ENCODE measurements around the gene CACNB1.

The CACNB1 gene

GRCh38 chr17:39200957-39201510, 3.6 kb upstream of the CACNB1 start:
- no peak for DNase-seq (ENCODE audit: low read depth in 2 of 2)

- peak; percentile 51 to 57 for DNase-seq (ENCODE audit: low read depth in 2 of 2)
These were observed 2.8 kb upstream of the CACNB1 start, which contains the start of gene RPL19 for GRCh38 chr17:39200070-39200879. TSS of gene RPL19 (plus strand) at chr17:39200283. CDS start at chr17:39200345, 62 bp downstream.

GRCh38 chr17:39199820-39200069, 2.3 kb upstream of the CACNB1 start:
- DNase-seq (ENCODE audit: low read depth in 2 of 2), result peak; percentile 67 to 72

- DNase-seq (ENCODE audit: low read depth in 2 of 2), result no peak
These were observed 707 bp upstream of the CACNB1 start for GRCh38 chr17:39198186-39198566.

GRCh38 chr17:39196808-39197291, 619 bp downstream of the CACNB1 start:
- no peak for DNase-seq (ENCODE audit: low read depth in 2 of 2)

- no peak for DNase-seq (ENCODE audit: low read depth in 2 of 2)
These were observed 1.1 kb downstream of the CACNB1 start for GRCh38 chr17:39196241-39196807.

GRCh38 chr17:39195568-39196160, 1.8 kb downstream of the CACNB1 start:
- DNase-seq (ENCODE audit: low read depth in 2 of 2), result no peak

- no peak for DNase-seq (ENCODE audit: low read depth in 2 of 2)
These were observed 2.4 kb downstream of the CACNB1 start for GRCh38 chr17:39194985-39195524.

GRCh38 chr17:39194089-39194984, 3.1 kb downstream of the CACNB1 start:
- no peak for DNase-seq (ENCODE audit: low read depth in 2 of 2)

GRCh38 chr17:39193346-39193745, 4.1 kb downstream of the CACNB1 start:
- DNase-seq (ENCODE audit: low read depth in 2 of 2), result no peak

- DNase-seq (ENCODE audit: low read depth in 2 of 2), result no peak
These were observed 4.6 kb downstream of the CACNB1 start for GRCh38 chr17:39192901-39193300.

- no peak for DNase-seq (ENCODE audit: low read depth in 2 of 2)
These were observed 5.5 kb downstream of the CACNB1 start for GRCh38 chr17:39191750-39192510.

- no peak for DNase-seq (ENCODE audit: low read depth in 2 of 2)
These were observed 10.2 kb downstream of the CACNB1 start for GRCh38 chr17:39187152-39187830.

- DNase-seq (ENCODE audit: low read depth in 2 of 2), result no peak
These were observed 10.9 kb downstream of the CACNB1 start for GRCh38 chr17:39186481-39187002.

- DNase-seq (ENCODE audit: low read depth in 2 of 2), result no peak
These were observed 13.7 kb downstream of the CACNB1 start for GRCh38 chr17:39183720-39184119.

- no peak for DNase-seq (ENCODE audit: low read depth in 2 of 2)
These were observed 14.4 kb downstream of the CACNB1 start for GRCh38 chr17:39183045-39183444.

GRCh38 chr17:39181303-39181702, 16.2 kb downstream of the CACNB1 start:
- no peak for DNase-seq (ENCODE audit: low read depth in 2 of 2)

GRCh38 chr17:39178536-39178935, 18.9 kb downstream of the CACNB1 start:
- no peak for DNase-seq (ENCODE audit: low read depth in 2 of 2)

- DNase-seq (ENCODE audit: low read depth in 2 of 2), result no peak
These were observed 20.2 kb downstream of the CACNB1 start for GRCh38 chr17:39177256-39177655.

GRCh38 chr17:39175695-39176093, 21.8 kb downstream of the CACNB1 start:
- DNase-seq (ENCODE audit: low read depth in 2 of 2), result no peak
